Measurements from ENCODE around the gene ADRM1.

ADRM1 gene

GRCh38 chr20:62266340-62266739 lies 36.5 kb upstream of the ADRM1 start:
- Histone ChIP-seq H3K4me1 (no peaks in the 10 kb centered on the region), H3K9ac (no peak overlapping the region), H3K27ac (no peak overlapping the region), H3K27me3 (ENCODE audit: control insufficient read depth, insufficient read depth, low read length) (no peaks in the 10 kb centered on the region), H3K79me2 (peaks cover 49% of the 10 kb centered on the region), H3K9me3 (ENCODE audit: control insufficient read depth, low read length) (no peaks in the 10 kb centered on the region), H3K4me2 (ENCODE audit: low read length) (no peak overlapping the region), H2AFZ (no peak overlapping the region), H3K4me3 (ENCODE audit: low read depth, low read length) (no peak overlapping the region), H3K36me3 (ENCODE audit: control insufficient read depth, insufficient read depth, low read length) (no peaks in the 10 kb centered on the region)
- TF ChIP-seq, protein P1, sequence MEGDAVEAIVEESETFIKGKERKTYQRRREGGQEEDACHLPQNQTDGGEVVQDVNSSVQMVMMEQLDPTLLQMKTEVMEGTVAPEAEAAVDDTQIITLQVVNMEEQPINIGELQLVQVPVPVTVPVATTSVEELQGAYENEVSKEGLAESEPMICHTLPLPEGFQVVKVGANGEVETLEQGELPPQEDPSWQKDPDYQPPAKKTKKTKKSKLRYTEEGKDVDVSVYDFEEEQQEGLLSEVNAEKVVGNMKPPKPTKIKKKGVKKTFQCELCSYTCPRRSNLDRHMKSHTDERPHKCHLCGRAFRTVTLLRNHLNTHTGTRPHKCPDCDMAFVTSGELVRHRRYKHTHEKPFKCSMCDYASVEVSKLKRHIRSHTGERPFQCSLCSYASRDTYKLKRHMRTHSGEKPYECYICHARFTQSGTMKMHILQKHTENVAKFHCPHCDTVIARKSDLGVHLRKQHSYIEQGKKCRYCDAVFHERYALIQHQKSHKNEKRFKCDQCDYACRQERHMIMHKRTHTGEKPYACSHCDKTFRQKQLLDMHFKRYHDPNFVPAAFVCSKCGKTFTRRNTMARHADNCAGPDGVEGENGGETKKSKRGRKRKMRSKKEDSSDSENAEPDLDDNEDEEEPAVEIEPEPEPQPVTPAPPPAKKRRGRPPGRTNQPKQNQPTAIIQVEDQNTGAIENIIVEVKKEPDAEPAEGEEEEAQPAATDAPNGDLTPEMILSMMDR (IDR thresholded peaks at IDR 0.05) = no peak

- Histone ChIP-seq H3K27me3 (ENCODE audit: control insufficient read depth, insufficient read depth, low read length) (no peaks in the 10 kb centered on the region), H3K4me3 (ENCODE audit: low read depth, low read length) (no peak overlapping the region), H3K4me1 (no peaks in the 10 kb centered on the region), H3K9ac (no peak overlapping the region), H3K4me2 (ENCODE audit: low read length) (no peak overlapping the region), H3K9me3 (ENCODE audit: control insufficient read depth, low read length) (no peaks in the 10 kb centered on the region), H3K36me3 (ENCODE audit: control insufficient read depth, insufficient read depth, low read length) (no peaks in the 10 kb centered on the region), H2AFZ (no peak overlapping the region), H3K79me2 (peaks cover 47% of the 10 kb centered on the region), H3K27ac (no peak overlapping the region)
- TF ChIP-seq, protein P1 (IDR thresholded peaks at IDR 0.05) = no peak
Measured at GRCh38 chr20:62266851-62267250, 35.9 kb upstream of the ADRM1 start.

GRCh38 chr20:62267543-62267942 lies 35.3 kb upstream of the ADRM1 start:
- H2AFZ ChIP-seq = no peak overlapping the region
- no peaks in the 10 kb centered on the region for H3K36me3 ChIP-seq (ENCODE audit: control insufficient read depth, insufficient read depth, low read length)
- H3K4me3 ChIP-seq (ENCODE audit: low read depth, low read length) = no peak overlapping the region
- H3K4me2 ChIP-seq (ENCODE audit: low read length) = no peak overlapping the region
- TF ChIP-seq, protein P1 (IDR thresholded peaks at IDR 0.05) = no peak
- no peaks in the 10 kb centered on the region for H3K9me3 ChIP-seq (ENCODE audit: control insufficient read depth, low read length)
- H3K27ac ChIP-seq = no peak overlapping the region
- H3K79me2 ChIP-seq = peaks cover 42% of the 10 kb centered on the region
- H3K4me1 ChIP-seq = no peaks in the 10 kb centered on the region
- H3K9ac ChIP-seq = no peak overlapping the region
- no peaks in the 10 kb centered on the region for H3K27me3 ChIP-seq (ENCODE audit: control insufficient read depth, insufficient read depth, low read length)

DNA sequence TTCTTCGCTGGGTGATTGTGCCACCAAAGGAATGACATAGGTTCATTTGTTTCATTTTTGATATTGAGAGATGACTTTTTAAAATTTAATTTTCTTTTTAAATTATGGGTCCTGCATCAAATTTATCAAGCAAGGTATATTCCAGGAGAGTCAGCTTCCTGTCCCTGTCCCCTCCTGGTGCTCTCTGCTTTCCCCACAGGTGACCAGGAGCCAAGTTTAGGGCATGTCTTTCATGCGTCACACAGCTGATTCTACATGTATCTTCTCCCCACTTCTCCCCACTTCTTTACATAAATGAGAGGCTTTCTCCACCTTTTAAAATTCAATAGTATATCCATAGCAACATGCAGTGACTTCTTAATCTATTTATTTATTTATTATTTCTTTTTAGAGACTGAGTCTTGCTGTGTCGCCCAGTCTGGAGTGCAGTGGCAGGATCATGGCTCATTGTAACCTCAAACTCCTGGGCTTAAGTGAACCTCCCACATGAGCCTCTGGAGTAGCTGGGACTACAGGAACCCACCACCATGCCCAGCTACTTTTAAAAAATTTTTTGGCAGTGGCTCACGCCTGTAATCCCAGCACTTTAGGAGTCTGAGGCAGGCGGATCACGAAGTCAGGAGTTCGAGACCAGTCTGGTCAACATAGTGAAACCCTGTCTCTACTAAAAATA lies 34.4 kb upstream of the ADRM1 start:
- H3K9ac ChIP-seq = no peak overlapping the region
- peaks cover 36% of the 10 kb centered on the region for H3K79me2 ChIP-seq
- no peak overlapping the region for H2AFZ ChIP-seq
- H3K36me3 ChIP-seq (ENCODE audit: control insufficient read depth, insufficient read depth, low read length) = no peaks in the 10 kb centered on the region
- H3K27me3 ChIP-seq (ENCODE audit: control insufficient read depth, insufficient read depth, low read length) = no peaks in the 10 kb centered on the region
- H3K9me3 ChIP-seq (ENCODE audit: control insufficient read depth, low read length) = no peaks in the 10 kb centered on the region
- no peak overlapping the region for H3K27ac ChIP-seq
- no peak overlapping the region for H3K4me2 ChIP-seq (ENCODE audit: low read length)
- H3K4me3 ChIP-seq (ENCODE audit: low read depth, low read length) = no peak overlapping the region
- TF ChIP-seq, protein P1 (IDR thresholded peaks at IDR 0.05) = no peak
- H3K4me1 ChIP-seq = no peaks in the 10 kb centered on the region

DNA sequence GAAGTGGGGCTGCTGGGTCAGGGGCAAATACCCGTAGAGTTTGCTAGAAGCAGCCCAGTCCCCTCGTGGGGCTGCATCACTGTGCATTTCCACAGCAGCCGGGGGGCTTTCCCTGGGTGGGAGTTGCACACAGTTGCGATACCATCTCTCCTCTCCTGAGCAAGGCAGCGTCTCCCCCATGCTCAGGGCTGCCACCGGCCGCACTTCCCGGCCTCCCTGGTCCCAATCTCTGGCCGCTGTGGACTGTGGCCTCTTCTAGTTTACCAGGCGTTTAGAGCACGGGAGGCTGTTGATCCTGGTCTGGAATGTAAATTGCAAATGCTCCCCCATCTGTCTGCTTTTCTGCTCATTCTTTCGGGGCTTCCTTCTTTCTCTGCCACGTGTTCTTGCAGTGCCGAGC lies 33.4 kb upstream of the ADRM1 start:
- TF ChIP-seq, protein P1 (IDR thresholded peaks at IDR 0.05) = no peak
- no peak overlapping the region for H3K27ac ChIP-seq

More for the DNA sequence above, 33.4 kb upstream of the ADRM1 start:
- Histone ChIP-seq H3K4me1 (no peaks in the 10 kb centered on the region), H3K4me2 (ENCODE audit: low read length) (no peak overlapping the region), H2AFZ (no peak overlapping the region), H3K27me3 (ENCODE audit: control insufficient read depth, insufficient read depth, low read length) (no peaks in the 10 kb centered on the region), H3K4me3 (ENCODE audit: low read depth, low read length) (no peak overlapping the region), H3K79me2 (peaks cover 35% of the 10 kb centered on the region), H3K36me3 (ENCODE audit: control insufficient read depth, insufficient read depth, low read length) (no peaks in the 10 kb centered on the region), H3K9me3 (ENCODE audit: control insufficient read depth, low read length) (no peaks in the 10 kb centered on the region), H3K9ac (no peak overlapping the region)
